Left ventricle myocardium inferior (tissue), 1 donor: Measurements from ENCODE around the gene EGR1. TPM values are rescaled to one million over a fixed set of nuclear protein-coding genes. Genes with fewer than 3 reads are reported as not detected.
A peak's percentile ranks its signal among the peaks of the same experiment; 100 is the strongest.
"Not testable (repeated sequence)": the region's sequence is repeated elsewhere in the genome, so short reads cannot be mapped to it uniquely, and the experiment has no call there.

ENCODE experiments used
- DNase-seq: peaks from one replicate; pipeline ENCODE4 v3.0.0-alpha.2; 2020
- H3K27ac ChIP-seq: fragments of 200-600 bp; replicated peaks from 2 replicates; pipeline ENCODE4 v1.8.0; 2021
- H3K27me3 ChIP-seq: fragments of 200-600 bp; 2 replicates; pipeline ENCODE4 v1.8.0; 2021; ENCODE audit warnings: low read depth
- H3K36me3 ChIP-seq: fragments of 200-600 bp; 2 replicates; pipeline ENCODE4 v1.8.0; 2021
- H3K4me1 ChIP-seq: fragments of 200-600 bp; 2 replicates; pipeline ENCODE4 v1.8.0; 2021
- H3K4me3 ChIP-seq: fragments of 200-600 bp; 2 replicates; pipeline ENCODE4 v1.8.0; 2021; ENCODE audit warnings: mild to moderate bottlenecking, moderate library complexity
- H3K9me3 ChIP-seq: fragments of 200-600 bp; replicated peaks from 2 replicates; pipeline ENCODE4 v1.8.0; 2021
- intact Hi-C: fragments of 100-400 bp; cut with micrococcal nuclease; formaldehyde crosslinking; loops from one replicate; pipeline ENCODE4 v1.11.0; 2022
- total RNA-seq: library from RNA; stranded (reverse); fragmentation: NEBNext Ultra II Directional; extraction: Animal tissue kit (Norgen Biotek cat#: 25700); gene quantifications from one replicate; pipeline ENCODE4 v1.2.1, GENCODE V29; 2021
- TF ChIP-seq, protein P1 (sequence below): fragments of 200-600 bp; IDR thresholded peaks from 2 replicates; pipeline ENCODE4 v1.8.0; 2021; ENCODE audit warnings: antibody characterized with exemption, mild to moderate bottlenecking, borderline replicate concordance
- donor health status: DM: no; HTN: yes; CAD: no; lungs with severe emphysema.

Gene EGR1
- total RNA-seq, 1 donor from 2014 or later: 7.8 TPM

DNA sequence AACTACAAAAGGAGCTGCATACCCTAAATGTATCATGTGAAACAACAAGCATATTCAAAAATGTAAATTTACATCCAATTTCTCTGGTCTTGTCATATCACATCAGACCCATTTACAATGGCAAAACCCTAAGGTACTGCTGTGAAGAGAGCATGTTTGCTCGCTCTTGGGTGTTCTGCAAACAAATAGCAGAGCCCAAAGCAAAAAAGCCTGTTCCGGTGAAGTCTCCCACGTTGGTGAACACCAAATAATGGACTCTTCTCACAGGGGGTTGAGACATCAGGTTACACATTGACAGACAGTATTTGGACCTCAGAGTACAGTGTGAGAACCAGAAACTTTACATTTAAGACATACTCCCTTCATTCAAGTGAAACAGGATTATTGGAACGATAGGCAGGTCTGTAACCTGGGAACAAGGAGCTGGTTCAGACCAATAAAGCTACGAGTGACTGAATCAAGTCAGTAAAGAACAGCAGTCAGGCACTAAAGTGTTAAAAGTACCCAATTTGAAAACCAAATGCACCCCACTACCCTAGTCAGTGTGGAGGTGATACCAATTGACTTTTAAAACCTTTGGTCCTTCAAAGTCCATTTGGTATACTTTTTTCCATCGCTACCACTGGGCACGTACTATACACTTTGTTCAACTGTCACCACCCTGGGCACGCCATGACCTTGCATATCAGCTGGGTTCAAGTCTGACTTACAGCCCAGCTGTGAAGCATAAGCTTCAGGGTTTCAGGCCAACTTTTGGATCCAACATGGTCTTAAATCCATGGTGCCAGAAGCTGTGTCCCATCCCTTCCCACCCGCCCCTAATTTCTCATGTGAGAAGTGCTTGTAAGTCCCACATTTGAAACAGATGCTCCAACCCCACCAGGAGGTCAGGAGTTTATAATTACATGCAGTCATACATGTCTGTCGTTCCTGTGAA lies 41.4 kb downstream of the EGR1 start:
- TF ChIP-seq, protein P1, sequence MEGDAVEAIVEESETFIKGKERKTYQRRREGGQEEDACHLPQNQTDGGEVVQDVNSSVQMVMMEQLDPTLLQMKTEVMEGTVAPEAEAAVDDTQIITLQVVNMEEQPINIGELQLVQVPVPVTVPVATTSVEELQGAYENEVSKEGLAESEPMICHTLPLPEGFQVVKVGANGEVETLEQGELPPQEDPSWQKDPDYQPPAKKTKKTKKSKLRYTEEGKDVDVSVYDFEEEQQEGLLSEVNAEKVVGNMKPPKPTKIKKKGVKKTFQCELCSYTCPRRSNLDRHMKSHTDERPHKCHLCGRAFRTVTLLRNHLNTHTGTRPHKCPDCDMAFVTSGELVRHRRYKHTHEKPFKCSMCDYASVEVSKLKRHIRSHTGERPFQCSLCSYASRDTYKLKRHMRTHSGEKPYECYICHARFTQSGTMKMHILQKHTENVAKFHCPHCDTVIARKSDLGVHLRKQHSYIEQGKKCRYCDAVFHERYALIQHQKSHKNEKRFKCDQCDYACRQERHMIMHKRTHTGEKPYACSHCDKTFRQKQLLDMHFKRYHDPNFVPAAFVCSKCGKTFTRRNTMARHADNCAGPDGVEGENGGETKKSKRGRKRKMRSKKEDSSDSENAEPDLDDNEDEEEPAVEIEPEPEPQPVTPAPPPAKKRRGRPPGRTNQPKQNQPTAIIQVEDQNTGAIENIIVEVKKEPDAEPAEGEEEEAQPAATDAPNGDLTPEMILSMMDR: no peak
- Histone ChIP-seq H3K27ac (peak overlapping the region; percentile 6), H3K27me3 (no peaks in the 10 kb centered on the region), H3K36me3 (peaks cover 52% of the 10 kb centered on the region), H3K9me3 (no peaks in the 10 kb centered on the region), H3K4me1 (peaks cover 45% of the 10 kb centered on the region), H3K4me3 (no peak overlapping the region)
- DNase-seq: no peak
- intact Hi-C loops: no loop called here

DNA sequence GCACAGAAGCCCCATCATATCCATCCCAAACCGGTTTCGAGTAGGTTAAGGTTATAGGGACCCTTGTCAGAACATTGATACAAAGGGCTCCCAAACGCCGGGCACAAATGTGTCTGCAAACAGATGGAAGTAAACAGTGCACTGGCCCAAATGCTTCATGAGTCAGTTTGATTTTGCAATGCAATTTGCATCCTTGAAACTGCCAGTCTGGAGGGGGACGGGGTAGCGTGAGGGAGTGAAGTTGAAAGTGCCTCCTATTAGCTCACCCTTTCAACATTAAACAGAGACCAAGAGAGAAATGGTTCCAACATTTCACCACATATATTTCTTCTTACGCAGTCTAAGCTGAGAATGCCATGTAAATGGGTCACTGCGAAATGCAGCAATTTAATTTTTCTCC lies 42.2 kb downstream of the EGR1 start:
- H3K9me3 ChIP-seq, intact Hi-C loops, H3K4me3 ChIP-seq, H3K27me3 ChIP-seq, DNase-seq, H3K27ac ChIP-seq: not testable (repeated sequence)
- peaks cover 59% of the 10 kb centered on the region for H3K36me3 ChIP-seq
- peaks cover 45% of the 10 kb centered on the region for H3K4me1 ChIP-seq

DNA sequence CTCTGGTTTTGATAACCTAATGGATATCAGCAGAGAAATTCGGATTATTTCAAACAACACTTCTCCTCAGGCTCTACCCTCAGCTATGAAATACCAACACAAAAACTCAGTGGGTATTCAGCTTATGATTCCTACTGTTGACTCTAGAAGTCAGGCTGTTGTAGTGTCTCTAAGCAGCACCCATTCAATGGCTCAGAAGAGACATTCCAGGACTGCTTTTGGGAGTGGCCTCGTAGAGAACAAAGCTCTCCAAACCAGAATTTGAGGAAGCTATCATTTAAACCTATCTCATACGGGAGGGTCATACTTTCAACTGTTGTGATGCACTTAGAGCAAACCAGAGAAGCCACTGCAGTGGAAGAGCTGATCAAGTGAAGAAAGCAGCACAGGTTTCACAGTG lies 43.7 kb downstream of the EGR1 start:
- Histone ChIP-seq H3K36me3 (peaks cover 74% of the 10 kb centered on the region), H3K4me3 (no peak overlapping the region), H3K27me3 (no peaks in the 10 kb centered on the region), H3K9me3 (no peaks in the 10 kb centered on the region), H3K27ac (no peak overlapping the region), H3K4me1 (peaks cover 37% of the 10 kb centered on the region)
- no peak for DNase-seq
- TF ChIP-seq, protein P1: no peak
- intact Hi-C loops: no loop called here

DNA sequence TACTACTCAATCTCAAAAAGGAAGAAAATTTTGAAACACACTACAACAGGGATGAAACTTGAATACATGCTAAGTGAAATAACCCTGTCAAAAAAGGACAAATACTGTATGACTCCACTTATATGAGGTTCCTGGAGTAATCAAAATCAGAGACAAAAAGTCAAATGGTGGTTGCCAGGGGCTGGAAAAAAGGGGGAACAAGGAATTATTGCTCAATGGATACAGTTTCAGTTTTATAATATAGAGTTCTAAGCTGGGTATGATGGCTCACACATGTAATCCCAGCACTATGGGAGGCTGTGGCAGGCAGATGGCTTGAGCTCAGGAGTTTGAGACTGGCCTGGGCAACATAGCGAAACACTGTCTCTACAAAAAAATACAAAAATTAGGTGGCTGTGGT lies 48.7 kb downstream of the EGR1 start:
- intact Hi-C loops: no loop called here
- TF ChIP-seq, protein P1: no peak
- Histone ChIP-seq H3K9me3 (no peaks in the 10 kb centered on the region), H3K27ac (no peak overlapping the region), H3K4me3 (no peak overlapping the region), H3K27me3 (no peaks in the 10 kb centered on the region), H3K36me3 (peaks cover 94% of the 10 kb centered on the region), H3K4me1 (peaks cover 17% of the 10 kb centered on the region)
- DNase-seq: no peak

DNA sequence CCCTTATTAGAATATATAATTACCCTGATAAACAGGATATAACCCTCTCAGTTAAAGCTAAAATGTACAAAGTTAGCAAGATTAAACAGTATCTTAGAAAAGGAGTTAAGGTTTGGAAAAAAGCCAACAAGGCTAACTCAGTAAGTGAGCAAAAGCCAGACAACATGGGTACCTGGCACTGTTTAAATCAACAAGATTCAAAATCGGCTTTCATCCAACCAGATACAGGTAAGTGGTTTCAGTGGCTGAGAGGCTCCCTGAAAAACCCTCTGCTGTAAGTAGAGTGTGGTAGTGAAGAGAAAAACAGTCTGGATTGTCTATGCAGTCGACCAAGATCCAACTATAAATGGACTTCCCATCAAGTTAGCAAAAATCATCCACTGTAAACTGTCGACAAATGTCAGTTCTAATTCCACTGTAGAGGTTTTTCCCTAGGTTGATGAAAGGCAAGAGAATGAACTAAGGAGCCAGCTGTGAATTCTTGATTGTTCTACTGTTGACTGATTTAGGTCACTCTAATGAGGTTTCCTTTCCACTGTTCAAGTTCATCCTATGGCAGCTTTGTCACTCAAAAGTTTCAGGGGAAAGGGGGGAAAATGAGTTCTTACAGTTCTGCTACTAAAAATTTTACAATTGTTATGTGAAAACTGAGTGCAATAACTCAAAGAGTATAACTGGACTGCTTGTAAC lies 50.4 kb downstream of the EGR1 start:
- Histone ChIP-seq H3K27ac (no peak overlapping the region), H3K9me3 (no peaks in the 10 kb centered on the region), H3K4me3 (no peak overlapping the region), H3K27me3 (no peaks in the 10 kb centered on the region), H3K36me3 (peaks cover 77% of the 10 kb centered on the region), H3K4me1 (peaks cover 20% of the 10 kb centered on the region)
- intact Hi-C loops: no loop called here
- DNase-seq: no peak
- TF ChIP-seq, protein P1: no peak

DNA sequence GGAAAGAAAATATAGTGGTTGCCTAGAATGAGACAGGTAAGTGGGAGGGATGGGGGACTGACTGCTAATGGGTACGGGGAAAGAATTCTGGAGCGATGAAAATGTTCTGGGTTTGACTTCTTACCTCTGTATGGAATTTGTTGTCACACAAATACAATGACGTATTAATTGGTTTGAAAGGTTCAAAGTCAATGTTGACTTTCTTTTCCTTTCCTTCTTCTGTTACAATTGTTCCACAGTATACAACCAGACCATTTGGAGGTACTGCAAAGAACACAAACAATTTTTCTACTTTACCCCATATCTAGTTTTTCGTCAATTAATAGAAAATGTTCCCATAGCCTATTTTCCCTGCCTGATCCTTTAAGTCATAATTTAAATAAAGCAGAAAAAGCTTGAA lies 52.2 kb downstream of the EGR1 start:
- peaks cover 28% of the 10 kb centered on the region for H3K4me1 ChIP-seq
- no peaks in the 10 kb centered on the region for H3K27me3 ChIP-seq
- no peak overlapping the region for H3K27ac ChIP-seq
- peaks cover 61% of the 10 kb centered on the region for H3K36me3 ChIP-seq
- TF ChIP-seq, protein P1: no peak
- DNase-seq: no peak
- H3K4me3 ChIP-seq: no peak overlapping the region
- intact Hi-C loops: no loop called here
- no peaks in the 10 kb centered on the region for H3K9me3 ChIP-seq
